Measurements from ENCODE around the gene IL15RA. TPM values are rescaled to one million over a fixed set of nuclear protein-coding genes. Genes with fewer than 3 reads are reported as not detected.
"Not testable (repeated sequence)": the region's sequence is repeated elsewhere in the genome, so short reads cannot be mapped to it uniquely, and the experiment has no call there.

Gene IL15RA
- total RNA-seq, 1 donor from 2014 or later: 41.0 TPM

DNA sequence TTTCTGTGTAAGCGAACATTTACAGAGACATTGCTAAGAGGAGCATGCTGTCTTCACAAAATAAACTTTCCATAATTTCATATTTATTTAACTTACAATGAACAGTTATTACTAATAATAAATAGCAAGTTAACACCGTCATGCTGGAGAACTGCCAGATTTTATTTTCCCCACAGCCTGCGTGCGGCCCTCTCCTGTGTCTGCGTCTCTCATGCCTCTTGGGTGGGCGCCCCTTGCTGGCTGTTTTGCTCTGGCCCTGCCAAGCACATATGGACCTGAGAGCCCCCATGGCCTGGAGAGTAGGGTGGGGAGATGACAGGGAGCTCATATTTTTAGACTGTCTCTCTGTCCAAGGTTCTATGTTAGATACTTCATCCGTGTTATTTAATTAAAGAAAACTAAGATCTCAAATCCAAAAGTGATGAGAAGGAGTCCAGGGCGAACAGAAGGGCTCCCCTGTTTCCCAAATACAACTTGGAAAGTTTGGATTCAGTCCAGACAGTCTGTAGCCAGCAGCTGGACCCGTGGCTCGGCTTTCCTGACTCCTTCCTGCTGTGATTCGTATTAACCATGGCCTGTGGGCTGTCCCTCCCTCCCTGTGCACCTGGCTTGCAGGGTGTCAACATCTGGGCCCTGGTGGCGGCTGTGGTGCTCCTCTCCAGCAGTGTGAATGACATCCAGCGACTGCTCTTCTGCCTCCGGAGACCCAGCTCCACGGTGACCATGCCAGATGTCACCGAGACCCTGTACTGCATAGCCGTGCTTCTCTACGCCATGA, 66.8 kb downstream of the IL15RA start:
- TF ChIP-seq, protein P1, sequence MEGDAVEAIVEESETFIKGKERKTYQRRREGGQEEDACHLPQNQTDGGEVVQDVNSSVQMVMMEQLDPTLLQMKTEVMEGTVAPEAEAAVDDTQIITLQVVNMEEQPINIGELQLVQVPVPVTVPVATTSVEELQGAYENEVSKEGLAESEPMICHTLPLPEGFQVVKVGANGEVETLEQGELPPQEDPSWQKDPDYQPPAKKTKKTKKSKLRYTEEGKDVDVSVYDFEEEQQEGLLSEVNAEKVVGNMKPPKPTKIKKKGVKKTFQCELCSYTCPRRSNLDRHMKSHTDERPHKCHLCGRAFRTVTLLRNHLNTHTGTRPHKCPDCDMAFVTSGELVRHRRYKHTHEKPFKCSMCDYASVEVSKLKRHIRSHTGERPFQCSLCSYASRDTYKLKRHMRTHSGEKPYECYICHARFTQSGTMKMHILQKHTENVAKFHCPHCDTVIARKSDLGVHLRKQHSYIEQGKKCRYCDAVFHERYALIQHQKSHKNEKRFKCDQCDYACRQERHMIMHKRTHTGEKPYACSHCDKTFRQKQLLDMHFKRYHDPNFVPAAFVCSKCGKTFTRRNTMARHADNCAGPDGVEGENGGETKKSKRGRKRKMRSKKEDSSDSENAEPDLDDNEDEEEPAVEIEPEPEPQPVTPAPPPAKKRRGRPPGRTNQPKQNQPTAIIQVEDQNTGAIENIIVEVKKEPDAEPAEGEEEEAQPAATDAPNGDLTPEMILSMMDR (IDR thresholded peaks at IDR 0.05): no peak
- TF ChIP-seq POLR2A (IDR thresholded peaks at IDR 0.05) (no peak), POLR2AphosphoS5 (IDR thresholded peaks at IDR 0.05; ENCODE audit: insufficient read depth in 1 of 2, low read depth in 1 of 2) (no peak)
- DNase-seq (ENCODE audit: extremely low spot score in 2 of 2): no peak
- Histone ChIP-seq H3K27me3 (no peaks in the 10 kb centered on the region), H3K9me3 (no peaks in the 10 kb centered on the region), H3K4me1 (peaks cover 7% of the 10 kb centered on the region), H3K4me3 (no peak overlapping the region), H3K36me3 (peaks cover 0 to 84% of the 10 kb centered on the region in 2 donors), H3K27ac (no peak overlapping the region)
- intact Hi-C loops (cut with DNase I): no loop called here

DNA sequence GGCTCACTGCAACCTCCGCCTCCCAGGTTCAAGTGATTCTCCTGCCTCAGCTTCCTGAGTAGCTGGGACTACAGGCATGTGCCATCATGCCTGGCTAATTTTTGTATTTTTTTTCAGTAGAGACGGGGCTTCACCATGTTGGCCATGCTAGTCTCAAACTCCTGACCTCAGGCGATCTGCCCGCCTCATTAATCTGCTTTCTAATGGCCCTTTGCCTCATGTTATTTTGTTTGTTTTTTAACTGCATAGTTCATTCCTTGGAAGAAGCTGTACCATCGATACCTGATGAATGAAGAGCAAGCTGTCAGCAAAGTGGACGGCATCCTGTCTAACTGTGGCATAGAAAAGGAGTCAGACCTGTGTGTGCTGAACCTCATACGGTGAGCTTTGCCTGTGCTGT, 68.7 kb downstream of the IL15RA start:
- H3K9me3 ChIP-seq; H3K27me3 ChIP-seq; intact Hi-C loops (cut with DNase I); H3K4me1 ChIP-seq; H3K27ac ChIP-seq; DNase-seq (ENCODE audit: extremely low spot score in 2 of 2); H3K4me3 ChIP-seq: not testable (repeated sequence)
- H3K36me3 ChIP-seq: peaks cover 0 to 66% of the 10 kb centered on the region in 2 donors

DNA sequence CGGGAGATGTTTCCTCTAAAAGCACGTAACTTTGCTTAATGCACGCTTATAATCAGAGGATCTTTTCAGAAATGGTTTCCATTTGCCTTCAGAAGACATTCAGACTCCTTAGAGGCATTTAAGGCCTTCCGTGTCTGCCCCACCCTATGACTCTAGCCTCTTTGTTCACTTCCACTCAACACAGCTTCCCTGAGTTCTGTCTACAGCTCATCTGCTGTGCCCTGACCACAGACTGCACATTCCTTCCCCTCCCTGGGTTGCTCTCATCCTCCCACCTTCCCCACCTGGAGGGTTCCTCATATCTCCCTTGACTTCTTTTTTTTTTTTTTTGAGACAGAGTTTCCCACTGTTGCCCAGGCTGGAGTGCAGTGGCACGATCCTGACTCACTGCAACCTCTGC, 70.7 kb downstream of the IL15RA start:
- Histone ChIP-seq H3K27ac (no peak overlapping the region), H3K36me3 (peaks cover 0 to 48% of the 10 kb centered on the region in 2 donors), H3K9me3 (no peaks in the 10 kb centered on the region), H3K4me1 (peaks cover 7% of the 10 kb centered on the region), H3K4me3 (no peak overlapping the region), H3K27me3 (no peaks in the 10 kb centered on the region)
- no peak for DNase-seq (ENCODE audit: extremely low spot score in 2 of 2)
- TF ChIP-seq POLR2AphosphoS5 (IDR thresholded peaks at IDR 0.05; ENCODE audit: insufficient read depth in 1 of 2, low read depth in 1 of 2) (no peak), POLR2A (IDR thresholded peaks at IDR 0.05) (no peak)
- TF ChIP-seq, protein P1 (IDR thresholded peaks at IDR 0.05): no peak
- intact Hi-C loops (cut with DNase I): no loop called here

DNA sequence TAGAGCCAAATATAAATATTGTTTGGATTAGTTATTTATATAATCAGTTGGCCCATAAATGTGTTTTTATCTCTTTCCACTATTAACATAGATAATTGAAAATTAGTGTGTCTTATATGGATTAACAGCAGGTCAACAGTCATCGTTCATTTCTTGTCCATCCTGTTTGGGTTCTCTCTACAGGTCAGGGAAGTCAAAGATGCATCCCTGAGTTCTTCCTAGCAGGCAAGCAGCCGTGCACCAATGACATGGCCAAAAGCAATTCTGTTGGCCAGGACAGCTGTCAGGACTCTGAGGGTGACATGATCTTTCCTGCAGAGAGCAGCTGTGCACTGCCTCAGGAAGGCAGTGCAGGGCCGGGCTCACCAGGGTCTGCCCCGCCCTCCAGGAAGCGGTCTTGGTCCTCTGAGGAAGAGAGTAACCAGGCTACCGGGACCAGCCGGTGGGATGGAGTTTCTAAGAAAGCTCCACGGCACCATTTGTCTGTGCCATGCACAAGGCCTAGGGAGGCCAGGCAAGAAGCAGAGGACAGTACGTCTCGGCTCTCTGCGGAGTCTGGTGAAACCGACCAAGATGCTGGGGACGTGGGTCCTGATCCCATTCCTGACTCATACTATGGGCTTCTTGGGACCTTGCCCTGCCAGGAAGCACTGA, 71.4 kb downstream of the IL15RA start:
- H3K36me3 ChIP-seq: peaks cover 0 to 41% of the 10 kb centered on the region in 2 donors

DNA sequence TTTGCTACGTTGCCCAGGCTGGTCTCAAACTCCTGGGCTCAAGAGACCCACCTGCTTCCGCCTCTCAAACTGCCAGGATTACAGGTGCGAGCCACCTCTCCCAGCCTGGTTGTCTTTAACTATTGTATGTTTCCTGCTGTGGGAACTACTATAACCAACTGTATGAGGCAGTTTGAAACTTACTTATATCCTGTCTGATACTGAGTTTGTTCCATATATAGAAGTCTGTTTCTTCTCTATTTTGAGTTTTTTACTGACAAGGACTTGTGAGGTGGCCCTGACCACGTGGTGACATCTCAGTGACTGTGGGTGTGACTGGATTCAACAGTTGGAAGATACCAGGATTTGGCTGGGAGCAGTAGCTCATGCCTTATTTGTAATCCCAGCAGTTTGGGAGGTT, 73.1 kb downstream of the IL15RA start:
- peaks cover 7% of the 10 kb centered on the region for H3K4me1 ChIP-seq
- no peaks in the 10 kb centered on the region for H3K27me3 ChIP-seq
- no peak for TF ChIP-seq POLR2AphosphoS5 (IDR thresholded peaks at IDR 0.05; ENCODE audit: insufficient read depth in 1 of 2, low read depth in 1 of 2)
- no peak for TF ChIP-seq POLR2A (IDR thresholded peaks at IDR 0.05)
- TF ChIP-seq, protein P1 (IDR thresholded peaks at IDR 0.05): no peak
- DNase-seq (ENCODE audit: extremely low spot score in 2 of 2): no peak
- peaks cover 0 to 24% of the 10 kb centered on the region in 2 donors for H3K36me3 ChIP-seq
- intact Hi-C loops (cut with DNase I): no loop called here
- H3K27ac ChIP-seq: no peak overlapping the region
- no peaks in the 10 kb centered on the region for H3K9me3 ChIP-seq
- no peak overlapping the region for H3K4me3 ChIP-seq

More for the DNA sequence above, 71.4 kb downstream of the IL15RA start:
- Histone ChIP-seq H3K4me1 (peaks cover 7% of the 10 kb centered on the region), H3K27ac (no peak overlapping the region), H3K4me3 (no peak overlapping the region), H3K27me3 (no peaks in the 10 kb centered on the region), H3K9me3 (no peaks in the 10 kb centered on the region)
- TF ChIP-seq, protein P1 (IDR thresholded peaks at IDR 0.05): no peak
- no peak for TF ChIP-seq POLR2AphosphoS5 (IDR thresholded peaks at IDR 0.05; ENCODE audit: insufficient read depth in 1 of 2, low read depth in 1 of 2)
- TF ChIP-seq POLR2A (IDR thresholded peaks at IDR 0.05): no peak
- DNase-seq (ENCODE audit: extremely low spot score in 2 of 2): no peak
- intact Hi-C loops (cut with DNase I): no loop called here
